ENCODE data around the gene ANO7.

DNA sequence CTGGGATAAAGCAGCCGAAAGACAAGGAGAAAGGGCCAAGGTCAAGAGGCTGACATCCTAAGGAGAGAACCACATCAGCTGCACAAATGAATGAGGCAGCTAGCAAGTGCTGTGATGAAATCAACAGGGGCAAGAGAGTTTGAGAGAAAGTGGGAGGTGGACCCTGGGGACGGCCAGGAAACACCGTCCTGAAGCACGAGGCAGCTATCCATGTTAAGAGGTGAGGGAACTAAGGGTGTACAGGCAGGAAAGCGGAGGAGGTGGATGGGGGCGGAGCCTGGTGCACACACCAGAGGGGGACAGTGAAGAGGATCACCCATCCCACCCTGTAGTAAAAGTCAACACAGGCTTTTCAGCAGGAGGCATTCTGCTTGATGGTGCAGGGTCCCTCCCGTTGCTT lies 74.6 kb downstream of the ANO7 start:
- TF ChIP-seq ZNF274 (IDR thresholded peaks at IDR 0.05; ENCODE audit: low read depth, low read length) (no peak), CTCF (IDR thresholded peaks at IDR 0.05 in 2 of 3, conservative IDR thresholded peaks at IDR 0.05 in 1 of 3; ENCODE audit: borderline replicate concordance in 1 of 3, insufficient read depth in 1 of 3, low read depth in 2 of 3, low read length in 2 of 3) (no peak)
